C4-2B (cell line): ENCODE results near the gene SLC9A9.

Source experiments
- ZFX ChIP-seq: fragments of 450-650 bp; IDR thresholded peaks from 2 replicates; pipeline ENCODE4 v1.6.1; 2017
- TF ChIP-seq, protein P1 (sequence below): fragments of 450-650 bp; conservative IDR thresholded peaks from 2 replicates; pipeline ENCODE4 v1.5.1; 2017; ENCODE audit warnings: mild to moderate bottlenecking

GRCh38 chr3:143791386-143791785 is 56.9 kb downstream of the SLC9A9 start:
- TF ChIP-seq, protein P1, sequence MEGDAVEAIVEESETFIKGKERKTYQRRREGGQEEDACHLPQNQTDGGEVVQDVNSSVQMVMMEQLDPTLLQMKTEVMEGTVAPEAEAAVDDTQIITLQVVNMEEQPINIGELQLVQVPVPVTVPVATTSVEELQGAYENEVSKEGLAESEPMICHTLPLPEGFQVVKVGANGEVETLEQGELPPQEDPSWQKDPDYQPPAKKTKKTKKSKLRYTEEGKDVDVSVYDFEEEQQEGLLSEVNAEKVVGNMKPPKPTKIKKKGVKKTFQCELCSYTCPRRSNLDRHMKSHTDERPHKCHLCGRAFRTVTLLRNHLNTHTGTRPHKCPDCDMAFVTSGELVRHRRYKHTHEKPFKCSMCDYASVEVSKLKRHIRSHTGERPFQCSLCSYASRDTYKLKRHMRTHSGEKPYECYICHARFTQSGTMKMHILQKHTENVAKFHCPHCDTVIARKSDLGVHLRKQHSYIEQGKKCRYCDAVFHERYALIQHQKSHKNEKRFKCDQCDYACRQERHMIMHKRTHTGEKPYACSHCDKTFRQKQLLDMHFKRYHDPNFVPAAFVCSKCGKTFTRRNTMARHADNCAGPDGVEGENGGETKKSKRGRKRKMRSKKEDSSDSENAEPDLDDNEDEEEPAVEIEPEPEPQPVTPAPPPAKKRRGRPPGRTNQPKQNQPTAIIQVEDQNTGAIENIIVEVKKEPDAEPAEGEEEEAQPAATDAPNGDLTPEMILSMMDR: no peak
- no peak for TF ChIP-seq ZFX
